Measurements from ENCODE around the gene TDRD12. TPM values are rescaled to one million over a fixed set of nuclear protein-coding genes. Genes with fewer than 3 reads are reported as not detected.
"Not testable (repeated sequence)": the region's sequence is repeated elsewhere in the genome, so short reads cannot be mapped to it uniquely, and the experiment has no call there.

TDRD12 gene
- total and polyA plus RNA-seq, 5 donors: 0.06 to 1.0 (median 0.13) TPM; not detected in 1

- H3K27me3 ChIP-seq (ENCODE audit: control insufficient read depth, insufficient read depth): not testable (repeated sequence)
- 97% methylated on average over 7 of the region's 7 CpGs for WGBS
Observed at GRCh38 chr19:32716203-32716602, 3.4 kb upstream of the TDRD12 start.

GRCh38 chr19:32717496-32717895, 2.1 kb upstream of the TDRD12 start:
- WGBS: 60% methylated on average over 5 of the region's 5 CpGs
- no peaks in the 10 kb centered on the region for H3K27me3 ChIP-seq (ENCODE audit: control insufficient read depth, insufficient read depth)
- no peak overlapping the region for H3K4me3 ChIP-seq (ENCODE audit: low read length)
- DNase-seq (no peak), ATAC-seq (no peak)
- no peaks in the 10 kb centered on the region for H3K4me1 ChIP-seq (ENCODE audit: control insufficient read depth, insufficient read depth, low read length)
- intact Hi-C loops (cut with DNase I): no loop called here
- H3K9me3 ChIP-seq (ENCODE audit: control insufficient read depth, low read length): no peaks in the 10 kb centered on the region
- no peak overlapping the region for H3K27ac ChIP-seq (ENCODE audit: low read length)

More at GRCh38 chr19:32716203-32716602, 3.4 kb upstream of the TDRD12 start:
- H3K4me1 ChIP-seq (ENCODE audit: control insufficient read depth, insufficient read depth, low read length); H3K4me3 ChIP-seq (ENCODE audit: low read length); DNase-seq; H3K27ac ChIP-seq (ENCODE audit: low read length); ATAC-seq; H3K9me3 ChIP-seq (ENCODE audit: control insufficient read depth, low read length); intact Hi-C loops (cut with DNase I): not testable (repeated sequence)

DNA sequence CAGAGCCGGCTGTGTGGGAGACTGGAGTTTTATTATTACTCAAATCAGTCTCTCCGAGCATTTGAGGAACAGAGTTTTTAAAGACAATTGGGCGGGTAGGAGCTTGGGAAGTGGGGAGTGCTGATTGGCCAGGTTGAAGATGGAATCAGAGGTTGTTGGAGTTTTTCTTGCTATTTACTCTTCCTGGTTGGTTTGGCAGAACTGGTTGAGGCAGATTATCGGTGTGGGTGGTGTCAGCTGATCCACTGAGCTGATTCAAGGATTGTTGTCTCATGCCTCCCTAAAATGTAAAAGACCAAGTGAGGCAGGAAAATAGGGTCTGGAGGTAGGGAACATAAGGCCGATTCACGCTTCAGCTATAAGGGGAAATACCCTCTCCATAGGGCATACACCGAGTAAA, 1.3 kb upstream of the TDRD12 start:
- DNase-seq: no peak
- ATAC-seq: no peak
- intact Hi-C loops (cut with DNase I): no loop called here
- no peaks in the 10 kb centered on the region for H3K9me3 ChIP-seq (ENCODE audit: control insufficient read depth, low read length)
- no peaks in the 10 kb centered on the region for H3K4me1 ChIP-seq (ENCODE audit: control insufficient read depth, insufficient read depth, low read length)
- WGBS: 91% methylated on average over 7 of the region's 7 CpGs
- H3K4me3 ChIP-seq (ENCODE audit: low read length): no peak overlapping the region
- no peak overlapping the region for H3K27ac ChIP-seq (ENCODE audit: low read length)
- no peaks in the 10 kb centered on the region for H3K27me3 ChIP-seq (ENCODE audit: control insufficient read depth, insufficient read depth)

DNA sequence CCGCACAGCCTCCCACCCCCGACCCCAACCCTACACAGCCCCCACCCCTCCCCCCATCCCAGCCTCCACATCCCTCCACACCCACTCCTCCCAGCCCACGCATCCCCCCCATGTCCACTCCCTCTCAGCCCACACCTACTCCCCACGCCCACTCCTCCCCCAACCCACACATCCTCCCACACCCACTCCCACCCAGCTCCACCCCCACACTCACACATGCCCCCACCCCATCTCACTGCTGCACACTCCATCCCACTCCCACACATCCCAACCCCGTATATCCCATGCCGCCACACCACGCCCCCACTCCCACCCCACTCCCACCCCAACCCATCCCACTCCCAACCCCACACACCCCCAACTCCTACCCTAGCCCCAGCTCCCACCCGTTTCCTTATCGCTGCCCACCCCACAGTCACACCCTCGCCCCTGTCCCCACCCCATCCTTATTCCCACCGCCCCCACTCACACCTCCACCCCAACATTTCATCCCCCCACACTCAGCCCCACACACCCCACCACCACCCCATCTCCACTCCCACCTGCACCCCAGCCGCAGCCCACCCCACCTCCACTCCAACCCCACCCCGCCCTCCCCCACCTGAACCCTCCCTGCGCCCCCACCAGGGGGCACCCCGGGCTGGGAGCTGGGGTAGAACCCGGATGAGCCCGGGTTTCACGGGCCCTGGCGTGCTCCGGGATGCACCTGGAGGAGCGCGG, 809 bp downstream of the TDRD12 start:
- H3K27me3 ChIP-seq (ENCODE audit: control insufficient read depth, insufficient read depth): no peaks in the 10 kb centered on the region
- no peaks in the 10 kb centered on the region for H3K4me1 ChIP-seq (ENCODE audit: control insufficient read depth, insufficient read depth, low read length)
- intact Hi-C loops (cut with DNase I): no loop called here
- H3K9me3 ChIP-seq (ENCODE audit: control insufficient read depth, low read length): no peaks in the 10 kb centered on the region
- no peak for DNase-seq
- no peak overlapping the region for H3K27ac ChIP-seq (ENCODE audit: low read length)
- H3K4me3 ChIP-seq (ENCODE audit: low read length): no peak overlapping the region
- WGBS: 94% methylated on average over 22 of the region's 22 CpGs
- peak in 1 of 2 donors; percentile 41 for ATAC-seq

GRCh38 chr19:32720936-32721250, 1.3 kb downstream of the TDRD12 start:
- DNase-seq: peak in 1 of 3 donors; percentile 44
- Histone ChIP-seq H3K27me3 (ENCODE audit: control insufficient read depth, insufficient read depth) (no peaks in the 10 kb centered on the region), H3K4me3 (ENCODE audit: low read length) (no peak overlapping the region), H3K9me3 (ENCODE audit: control insufficient read depth, low read length) (no peaks in the 10 kb centered on the region), H3K4me1 (ENCODE audit: control insufficient read depth, insufficient read depth, low read length) (no peaks in the 10 kb centered on the region), H3K27ac (ENCODE audit: low read length) (no peak overlapping the region)
- peak in 1 of 2 donors; percentile 42 for ATAC-seq
- WGBS: 95% methylated on average over 22 of the region's 22 CpGs
- intact Hi-C loops (cut with DNase I): no loop called here

GRCh38 chr19:32735936-32736335, 16.4 kb downstream of the TDRD12 start:
- 65% methylated on average over 4 of the region's 4 CpGs for WGBS
- Histone ChIP-seq H3K27me3 (ENCODE audit: control insufficient read depth, insufficient read depth) (no peaks in the 10 kb centered on the region), H3K4me1 (ENCODE audit: control insufficient read depth, insufficient read depth, low read length) (no peaks in the 10 kb centered on the region), H3K27ac (ENCODE audit: low read length) (no peak overlapping the region), H3K9me3 (ENCODE audit: control insufficient read depth, low read length) (no peaks in the 10 kb centered on the region), H3K4me3 (ENCODE audit: low read length) (no peak overlapping the region)
- intact Hi-C loops (cut with DNase I): no loop called here
- no peak for DNase-seq
- no peak for ATAC-seq

DNA sequence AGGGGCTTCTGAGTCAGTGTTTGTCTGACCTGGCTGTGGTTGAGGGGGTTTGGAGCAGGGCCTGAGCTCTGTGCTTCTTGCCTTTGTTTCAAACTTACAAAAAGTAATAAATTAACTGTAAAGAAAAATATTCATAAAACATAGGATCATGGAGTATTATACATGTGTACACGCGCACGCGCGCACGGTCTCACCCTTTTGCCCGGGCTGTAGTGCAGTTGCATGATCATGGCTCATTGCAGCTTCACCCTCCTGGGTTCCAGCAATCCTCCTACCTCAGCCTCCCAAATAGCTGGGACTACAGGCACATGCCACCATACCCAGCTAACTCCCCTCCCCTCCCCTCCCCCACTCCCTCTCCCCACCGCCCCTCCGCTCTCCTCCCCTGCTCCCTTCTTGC, 23.5 kb downstream of the TDRD12 start:
- intact Hi-C loops (cut with DNase I): no loop called here
- no peak for ATAC-seq
- H3K4me3 ChIP-seq (ENCODE audit: low read length): no peak overlapping the region
- H3K4me1 ChIP-seq (ENCODE audit: control insufficient read depth, insufficient read depth, low read length): no peaks in the 10 kb centered on the region
- no peaks in the 10 kb centered on the region for H3K27me3 ChIP-seq (ENCODE audit: control insufficient read depth, insufficient read depth)
- WGBS: 97% methylated on average over 9 of the region's 9 CpGs
- no peak overlapping the region for H3K27ac ChIP-seq (ENCODE audit: low read length)
- DNase-seq: no peak
- H3K9me3 ChIP-seq (ENCODE audit: control insufficient read depth, low read length): no peaks in the 10 kb centered on the region

DNA sequence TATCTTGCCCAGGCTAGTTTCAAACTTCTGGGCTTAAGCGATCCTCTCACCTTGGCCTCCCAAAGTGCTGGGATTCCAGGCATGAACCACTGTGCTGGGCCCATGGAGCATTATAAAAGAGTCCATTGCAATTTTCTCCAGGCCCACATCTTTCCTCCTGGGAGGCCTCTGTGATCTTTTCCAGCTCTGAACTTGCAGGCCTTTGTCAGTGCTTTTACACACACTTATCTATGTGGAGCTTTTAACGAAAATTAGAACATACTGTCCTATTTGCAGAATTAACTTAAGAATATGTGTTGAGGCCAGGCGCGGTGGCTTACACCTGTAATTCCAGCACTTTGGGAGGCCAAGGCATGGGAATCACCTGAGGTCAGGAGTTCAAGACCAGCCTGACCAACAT, 23.9 kb downstream of the TDRD12 start:
- intact Hi-C loops (cut with DNase I): no loop called here
- DNase-seq: no peak
- Histone ChIP-seq H3K4me1 (ENCODE audit: control insufficient read depth, insufficient read depth, low read length) (no peaks in the 10 kb centered on the region), H3K27ac (ENCODE audit: low read length) (no peak overlapping the region), H3K27me3 (ENCODE audit: control insufficient read depth, insufficient read depth) (no peaks in the 10 kb centered on the region), H3K9me3 (ENCODE audit: control insufficient read depth, low read length) (no peaks in the 10 kb centered on the region), H3K4me3 (ENCODE audit: low read length) (no peak overlapping the region)
- WGBS: 98% methylated on average over 4 of the region's 4 CpGs
- no peak for ATAC-seq

DNA sequence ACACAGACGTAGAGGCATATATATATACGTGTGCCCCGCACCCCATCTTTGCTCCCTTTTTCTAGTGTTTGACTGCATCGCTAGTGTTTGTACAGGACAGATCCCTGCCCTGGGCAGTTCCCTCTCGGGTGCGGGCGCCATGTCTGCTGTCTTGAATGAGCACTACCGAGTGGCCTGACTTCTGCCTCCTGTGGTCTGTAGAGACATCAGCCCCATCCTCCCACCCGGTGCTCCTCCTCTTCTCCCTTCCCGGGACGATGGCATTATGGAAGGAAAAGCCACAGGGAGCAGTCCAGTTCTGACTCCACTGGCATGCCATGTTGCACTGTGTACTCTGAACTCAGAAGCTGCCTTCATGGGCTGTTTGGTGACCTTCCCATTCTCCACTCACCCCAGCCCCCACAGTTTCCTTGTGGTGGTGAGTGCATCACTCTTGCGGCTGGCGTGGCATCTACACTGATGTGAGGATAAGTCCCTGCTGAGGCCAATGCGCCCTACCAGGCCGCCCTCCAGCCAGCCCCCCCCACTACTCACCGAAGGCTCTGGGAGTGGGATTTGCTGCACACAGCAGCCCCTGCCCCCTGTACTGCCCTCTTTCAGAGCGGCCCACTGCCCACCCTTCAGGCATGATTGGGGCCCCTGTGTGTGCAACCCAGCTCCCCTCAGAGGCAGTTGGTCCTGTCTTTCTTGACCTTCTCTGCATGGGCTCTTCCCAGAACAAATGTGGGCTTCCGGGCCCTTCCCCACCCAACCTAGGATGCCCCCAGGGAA, 25.2 kb downstream of the TDRD12 start:
- H3K9me3 ChIP-seq (ENCODE audit: control insufficient read depth, low read length): no peaks in the 10 kb centered on the region
- no peaks in the 10 kb centered on the region for H3K27me3 ChIP-seq (ENCODE audit: control insufficient read depth, insufficient read depth)
- H3K27ac ChIP-seq (ENCODE audit: low read length): no peak overlapping the region
- ATAC-seq (no peak), DNase-seq (no peak)
- intact Hi-C loops (cut with DNase I): no loop called here
- H3K4me1 ChIP-seq (ENCODE audit: control insufficient read depth, insufficient read depth, low read length): no peaks in the 10 kb centered on the region
- H3K4me3 ChIP-seq (ENCODE audit: low read length): no peak overlapping the region
- WGBS: 85% methylated on average over 18 of the region's 18 CpGs

DNA sequence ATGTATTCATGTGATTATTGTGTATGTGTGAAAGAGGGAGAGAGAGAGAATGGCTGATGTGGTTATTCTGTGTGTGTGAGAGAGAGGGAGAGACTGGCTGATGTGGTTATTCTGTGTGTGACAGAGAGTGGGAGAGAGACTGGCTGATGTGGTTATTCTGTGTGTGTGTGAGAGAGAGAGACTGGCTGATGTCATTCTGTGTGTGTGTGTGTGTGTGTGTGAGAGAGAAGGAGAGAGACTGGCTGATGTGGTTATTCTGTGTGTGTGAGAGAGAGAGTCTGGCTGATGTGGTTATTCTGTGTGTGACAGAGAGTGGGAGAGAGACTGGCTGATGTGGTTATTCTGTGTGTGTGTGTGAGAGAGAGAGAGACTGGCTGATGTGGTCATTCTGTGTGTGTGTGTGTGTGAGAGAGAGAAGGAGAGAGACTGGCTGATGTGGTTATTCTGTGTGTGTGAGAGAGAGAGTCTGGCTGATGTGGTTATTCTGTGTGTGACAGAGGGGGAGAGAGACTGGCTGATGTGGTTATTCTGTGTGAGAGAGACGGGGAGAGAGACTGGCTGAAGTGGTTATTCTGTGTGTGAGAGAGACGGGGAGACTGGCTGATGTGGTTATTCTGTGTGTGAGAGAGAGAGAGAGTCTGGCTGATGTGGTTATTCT, 26.2 kb downstream of the TDRD12 start:
- H3K4me1 ChIP-seq (ENCODE audit: control insufficient read depth, insufficient read depth, low read length); H3K9me3 ChIP-seq (ENCODE audit: control insufficient read depth, low read length); DNase-seq; H3K27me3 ChIP-seq (ENCODE audit: control insufficient read depth, insufficient read depth); H3K27ac ChIP-seq (ENCODE audit: low read length); ATAC-seq; H3K4me3 ChIP-seq (ENCODE audit: low read length); intact Hi-C loops (cut with DNase I): not testable (repeated sequence)
- WGBS: 27% methylated on average over 2 of the region's 2 CpGs

- DNase-seq; H3K27ac ChIP-seq (ENCODE audit: low read length); H3K9me3 ChIP-seq (ENCODE audit: control insufficient read depth, low read length); ATAC-seq; H3K4me3 ChIP-seq (ENCODE audit: low read length); intact Hi-C loops (cut with DNase I); H3K27me3 ChIP-seq (ENCODE audit: control insufficient read depth, insufficient read depth); H3K4me1 ChIP-seq (ENCODE audit: control insufficient read depth, insufficient read depth, low read length): not testable (repeated sequence)
- WGBS: 11% methylated on average over 2 of the region's 2 CpGs
Observed at GRCh38 chr19:32746631-32747196, 27.1 kb downstream of the TDRD12 start.

All from right cardiac atrium (tissue), 5 donors.